Stimulated activated CD8-positive, alpha-beta memory T cell treated with anti-CD3 and anti-CD28 coated beads, Interleukin-7, amount 100 ng/mL, for 24 hours (primary cell): Measurements from ENCODE around the gene MRPL52.
"Not testable (repeated sequence)": the region's sequence is repeated elsewhere in the genome, so short reads cannot be mapped to it uniquely, and the experiment has no call there.

Source experiments
- DNase-seq: peaks from one replicate; pipeline ENCODE4 v3.0.0-alpha.2; 2020; ENCODE audit warnings: low read depth

Gene MRPL52

DNA sequence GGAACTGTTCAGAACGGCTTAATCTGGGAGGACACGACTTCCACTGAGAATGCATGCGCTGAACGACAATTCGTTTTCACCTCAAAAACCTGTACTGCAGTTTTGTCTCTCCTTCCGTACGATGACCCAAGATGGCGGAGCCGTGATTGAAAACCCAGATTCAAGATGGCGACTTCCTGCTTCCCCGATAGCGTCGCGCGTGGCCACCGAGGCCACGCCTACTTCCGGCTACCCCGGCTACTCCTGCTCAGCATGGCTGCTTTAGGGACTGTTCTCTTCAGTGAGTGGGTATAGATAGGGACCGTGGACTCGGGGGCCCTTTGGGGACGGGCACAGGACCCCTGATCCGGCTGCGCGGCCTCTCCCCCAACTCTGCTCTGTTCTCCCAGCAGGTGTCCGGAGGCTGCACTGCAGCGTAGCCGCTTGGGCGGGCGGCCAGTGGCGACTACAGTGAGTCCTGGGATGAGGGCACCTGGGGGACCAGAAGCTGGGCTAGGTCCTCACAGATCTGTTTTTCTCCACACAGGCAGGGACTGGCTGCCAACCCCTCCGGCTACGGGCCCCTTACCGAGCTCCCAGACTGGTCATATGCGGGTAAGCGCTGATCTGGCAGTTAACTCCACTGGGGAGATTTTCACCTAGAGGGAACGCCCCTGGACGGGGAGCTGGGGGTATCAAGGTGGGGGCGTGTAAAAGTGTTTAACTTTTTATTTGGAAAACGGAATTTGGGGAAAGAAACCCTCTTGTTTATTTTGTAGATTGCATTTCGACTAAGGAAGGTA, at the start of gene MRPL52:
Gene MRPL52, plus strand, starts transcription at position 227 of the 782 bp plus-strand sequence. Its CDS starts 26 bp downstream, at position 253.
- peak; percentile 71 for DNase-seq

DNA sequence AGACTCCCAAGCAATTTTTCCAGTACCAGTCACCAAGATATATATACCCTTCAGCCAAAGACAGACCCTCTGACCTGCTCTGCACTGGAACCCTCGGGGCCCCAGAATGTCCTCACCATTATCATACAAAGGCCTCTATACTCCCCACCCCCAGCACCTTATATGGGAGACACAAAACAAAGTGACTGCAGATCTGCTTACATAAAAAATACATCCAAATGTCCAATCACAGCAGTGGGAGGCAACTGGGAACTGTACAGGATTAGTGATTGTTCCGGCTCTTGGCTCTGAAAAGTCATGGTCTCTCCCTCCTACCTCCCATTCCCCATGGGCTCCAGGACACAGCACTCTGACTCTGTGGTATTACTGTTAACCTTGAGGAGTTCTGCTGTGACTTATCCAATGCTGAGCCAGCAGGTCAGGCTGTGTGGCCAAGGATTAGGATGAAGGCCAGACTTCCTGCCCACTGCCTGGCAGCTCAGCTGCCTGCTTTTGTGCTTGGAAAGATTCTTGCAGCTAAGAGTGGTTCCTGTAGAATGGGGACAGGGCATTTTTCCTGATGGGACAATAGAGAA, 49.5 kb upstream of the MRPL52 start:
- no peak for DNase-seq

DNA sequence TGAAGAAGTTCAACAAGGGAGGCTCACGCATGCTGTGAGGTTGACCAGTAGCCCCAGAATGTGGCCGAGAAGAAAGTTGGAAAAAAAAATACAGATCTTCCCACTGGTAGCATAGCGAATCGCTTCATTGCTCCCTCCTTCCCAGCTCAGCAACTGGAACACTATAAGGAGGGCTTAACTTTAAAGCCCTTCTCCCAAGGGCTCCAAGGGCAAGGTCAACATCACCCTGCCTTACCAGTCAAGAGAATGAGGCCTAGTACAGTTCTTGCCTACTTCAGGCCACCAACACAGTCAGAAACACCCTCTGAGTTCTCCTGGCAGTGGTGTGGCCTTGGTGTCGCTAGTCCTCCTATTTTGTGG, 48.8 kb upstream of the MRPL52 start:
- no peak for DNase-seq

DNA sequence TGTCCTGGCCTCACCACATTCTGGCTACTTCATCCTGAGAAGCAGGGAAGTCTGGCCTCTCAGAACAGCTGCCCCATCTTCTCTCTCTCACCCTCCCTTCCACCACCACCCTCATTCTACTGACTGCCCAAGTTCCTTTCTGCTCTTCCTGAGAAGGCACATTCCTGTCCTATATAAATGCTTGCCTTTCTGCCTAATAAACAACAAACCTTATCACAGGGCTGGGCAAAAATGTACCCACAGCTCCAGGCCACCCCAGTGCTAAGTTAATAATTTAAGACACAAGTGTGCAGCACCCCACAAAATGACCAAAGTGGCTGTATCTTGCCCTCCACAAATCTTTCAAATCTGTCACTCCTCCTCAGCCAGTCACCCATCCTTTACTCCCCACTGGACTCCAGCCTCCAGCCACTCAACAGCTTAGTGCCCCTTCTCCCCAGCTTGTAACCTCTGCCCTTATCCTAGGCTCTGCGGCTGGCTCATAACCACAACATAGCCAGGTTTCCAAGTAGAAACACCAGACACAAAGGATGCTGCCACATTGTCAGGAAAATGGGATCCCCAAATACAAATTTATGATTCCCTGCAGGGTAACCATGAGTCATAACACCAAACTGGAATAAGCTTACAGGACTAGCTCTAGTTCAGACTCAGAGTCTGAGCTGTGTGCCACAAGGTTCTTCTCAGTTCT, 48.2 kb upstream of the MRPL52 start:
- DNase-seq: no peak

DNA sequence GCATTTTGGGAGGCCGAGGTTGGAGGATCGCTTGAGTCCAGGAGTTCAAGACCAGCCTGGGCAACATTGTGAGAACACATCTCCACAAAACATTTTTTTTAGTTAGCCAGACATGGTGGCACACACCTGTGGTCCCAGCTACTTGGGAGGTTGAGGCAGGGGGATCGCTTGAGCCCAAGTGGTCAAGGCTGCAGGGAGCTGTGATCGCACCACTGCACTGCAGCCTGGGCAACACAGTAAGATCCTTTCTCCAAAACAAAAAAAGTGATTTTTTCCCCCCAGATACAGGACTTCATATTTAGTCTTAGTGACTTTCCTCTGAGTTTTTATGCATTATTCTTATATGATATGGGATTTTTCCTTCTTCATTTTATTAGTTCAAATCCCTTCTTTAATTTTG, 43.0 kb upstream of the MRPL52 start:
- no peak for DNase-seq

DNA sequence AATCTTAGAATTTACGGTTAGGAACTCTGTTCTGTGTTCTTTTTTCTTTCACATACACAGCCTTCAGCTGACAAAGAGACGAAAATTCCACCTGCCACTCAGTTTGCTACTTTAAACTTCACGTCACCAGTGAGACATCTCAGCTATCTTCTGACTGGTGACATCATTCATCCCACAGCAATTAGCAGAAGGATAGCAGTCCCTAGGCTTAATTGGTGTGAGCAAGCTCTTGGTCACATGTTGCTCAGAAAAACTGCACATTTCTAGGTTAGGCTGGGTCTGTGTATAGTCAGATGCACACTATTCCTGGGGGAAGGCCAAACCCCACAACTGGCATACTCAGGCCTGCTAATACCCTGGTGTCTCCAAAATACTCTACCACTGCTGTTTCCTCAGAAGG, 38.4 kb upstream of the MRPL52 start:
- DNase-seq: no peak

DNA sequence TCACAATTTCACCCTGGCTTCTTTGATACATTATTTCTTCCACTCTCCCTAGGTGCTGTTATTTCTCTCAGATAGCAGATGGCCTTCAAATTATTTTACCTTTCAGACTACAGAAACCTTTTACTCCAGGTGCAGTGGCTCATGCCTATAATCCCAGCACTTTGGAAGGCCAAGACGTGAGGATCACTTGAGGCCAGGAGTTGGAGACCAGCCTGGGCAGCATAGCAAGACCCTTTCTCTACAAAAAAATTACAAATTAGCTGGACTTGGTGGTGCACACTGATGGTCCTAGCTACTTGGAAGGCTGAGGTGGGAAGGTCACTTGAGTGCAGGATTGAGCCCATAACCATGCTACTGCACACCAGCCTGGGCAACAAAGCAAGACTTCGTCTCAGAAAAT, 37.5 kb upstream of the MRPL52 start:
- no peak for DNase-seq

DNA sequence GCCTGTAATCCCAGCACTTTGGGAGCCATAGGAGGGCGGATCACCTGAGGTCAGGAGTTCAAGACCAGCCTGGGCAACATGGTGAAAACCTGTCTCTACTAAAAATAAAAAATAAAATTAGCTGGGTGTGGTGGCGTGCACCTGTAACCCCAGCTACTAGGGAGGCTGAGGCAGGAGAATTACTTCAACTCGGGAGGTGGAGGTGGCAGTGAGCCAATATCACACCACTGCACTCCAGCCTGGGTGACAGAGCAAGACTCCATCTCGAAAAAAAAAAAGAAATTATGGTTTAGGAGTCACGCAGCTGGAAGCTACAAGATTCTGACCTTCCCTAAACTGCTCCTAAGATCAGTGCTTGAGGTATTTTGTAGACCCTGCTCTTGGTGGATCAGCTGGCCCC, 36.1 kb upstream of the MRPL52 start:
- not testable (repeated sequence) for DNase-seq

DNA sequence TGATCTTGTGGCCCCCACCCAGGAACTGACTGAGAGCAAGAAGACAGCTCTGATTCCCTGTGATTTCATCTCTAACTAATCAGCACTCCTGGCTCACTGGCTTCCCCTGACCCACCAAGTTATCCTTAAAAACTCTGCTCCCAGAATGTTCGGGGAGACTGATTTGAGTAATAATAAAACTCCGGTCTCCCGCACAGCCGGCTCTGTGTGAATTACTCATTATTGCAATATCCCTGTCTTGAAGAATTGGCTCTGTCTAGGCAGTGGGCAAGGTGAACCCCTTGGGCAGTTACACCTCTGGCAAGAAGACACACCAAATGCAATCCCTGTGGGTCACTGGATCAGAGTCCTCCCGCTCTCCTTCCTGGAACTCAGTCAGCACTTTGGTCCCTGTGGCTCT, 35.7 kb upstream of the MRPL52 start:
- no peak for DNase-seq

DNA sequence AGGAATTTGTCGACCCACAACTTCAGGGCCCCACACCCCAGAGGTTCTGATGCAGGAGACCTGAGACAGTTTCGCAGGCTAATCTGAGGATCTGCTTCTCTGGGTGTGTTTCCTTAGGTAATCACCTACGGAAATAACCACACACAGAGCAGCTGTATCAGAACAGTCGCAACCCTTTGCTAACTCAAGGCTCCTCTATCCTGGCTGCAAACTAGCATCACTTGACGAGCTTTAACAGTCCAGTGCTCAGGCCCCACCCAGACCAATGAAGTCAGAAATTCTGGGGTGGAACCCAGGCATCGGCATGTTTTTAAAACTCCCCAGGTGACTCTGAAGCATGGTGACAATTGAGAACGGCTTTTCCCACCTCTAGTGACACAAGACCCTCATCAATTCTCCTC, 35.1 kb upstream of the MRPL52 start:
- no peak for DNase-seq

DNA sequence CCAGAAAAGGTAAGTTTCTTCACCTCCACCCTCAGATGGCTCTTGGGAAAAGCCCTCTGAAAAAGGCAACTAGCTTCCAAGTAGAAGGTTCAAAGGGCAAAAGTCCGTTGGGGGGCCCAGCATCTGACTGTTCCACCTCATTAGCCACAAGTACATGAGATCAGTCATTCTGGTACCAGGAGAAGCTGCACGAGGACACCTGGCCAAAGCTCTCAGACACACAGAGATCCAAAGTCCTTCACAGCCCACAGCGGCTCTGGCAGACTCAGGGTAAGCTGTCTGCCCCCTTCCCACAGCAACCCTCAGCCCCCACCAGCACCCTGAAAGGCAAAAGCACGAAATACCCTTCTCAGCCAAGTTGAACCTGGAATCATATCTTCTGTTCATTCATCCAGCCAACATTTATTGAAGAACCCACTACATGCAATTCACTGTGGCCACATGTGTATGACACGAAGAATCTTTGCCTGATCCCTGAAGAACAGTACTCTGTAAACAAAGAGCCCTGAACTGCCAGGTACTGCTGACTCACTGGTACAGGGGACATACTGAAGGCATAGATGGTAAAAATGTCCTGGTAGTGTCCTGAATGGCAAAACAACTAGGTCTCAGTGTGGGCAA, 33.5 kb upstream of the MRPL52 start:
- DNase-seq: no peak

DNA sequence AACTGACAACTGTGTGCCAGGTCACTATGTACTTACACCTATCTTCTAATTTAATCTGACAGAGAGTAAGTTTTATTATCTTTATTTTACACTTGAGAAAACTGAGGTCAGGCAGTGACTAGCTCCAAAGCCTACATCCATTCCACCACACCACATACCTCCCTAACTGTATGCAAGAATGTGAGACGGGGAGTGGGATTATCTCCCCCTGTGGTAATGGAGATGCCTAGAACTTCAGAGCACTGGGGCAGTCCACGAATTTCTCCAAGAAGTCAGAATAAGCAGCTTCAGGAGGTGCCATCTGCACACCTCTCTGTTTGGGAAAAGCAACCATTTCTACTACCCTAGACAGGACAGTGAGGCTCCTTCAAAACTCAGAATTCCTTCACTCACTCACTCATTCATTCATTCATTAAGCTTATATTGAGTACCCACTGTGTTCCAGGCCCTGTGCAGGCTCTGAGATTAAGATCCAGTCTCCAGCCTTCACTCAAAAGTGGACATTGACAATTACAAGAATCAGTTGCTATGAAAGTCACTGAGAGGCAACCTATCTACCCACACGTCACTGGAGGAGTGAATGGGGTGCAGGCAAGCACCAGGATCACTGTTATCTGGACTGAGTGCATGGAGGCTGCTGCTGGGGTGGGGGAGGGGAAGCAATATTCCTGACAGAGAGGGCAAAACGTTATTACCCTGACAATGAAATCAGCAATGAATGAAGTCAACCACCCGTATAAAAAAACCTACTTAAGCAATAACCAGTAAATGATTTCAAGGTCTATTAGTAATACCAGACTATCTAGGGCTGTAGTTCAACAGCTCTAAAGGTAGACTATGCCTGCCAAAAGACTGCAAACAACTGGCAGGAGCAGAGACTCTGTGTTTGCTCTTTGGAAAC, 32.4 kb upstream of the MRPL52 start:
- no peak for DNase-seq

DNA sequence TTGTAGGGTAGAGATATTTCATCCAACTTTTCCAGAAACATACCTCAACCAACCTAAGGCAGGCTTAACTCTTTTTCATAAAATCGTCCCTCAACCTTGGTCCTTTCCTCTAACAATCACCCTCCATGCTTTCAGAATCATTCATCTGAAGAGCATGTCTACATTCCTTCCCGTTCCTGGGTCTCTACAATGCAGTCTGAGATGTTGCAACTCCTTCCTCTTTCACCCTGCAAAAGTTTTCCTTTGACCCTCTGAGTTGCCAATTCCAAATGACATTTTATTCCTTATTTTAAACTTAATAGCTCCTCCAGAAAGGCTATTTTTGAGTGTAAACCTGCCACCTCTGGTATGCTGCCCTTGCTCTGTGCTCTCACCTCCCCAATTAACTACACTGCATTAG, 31.2 kb upstream of the MRPL52 start:
- no peak for DNase-seq

DNA sequence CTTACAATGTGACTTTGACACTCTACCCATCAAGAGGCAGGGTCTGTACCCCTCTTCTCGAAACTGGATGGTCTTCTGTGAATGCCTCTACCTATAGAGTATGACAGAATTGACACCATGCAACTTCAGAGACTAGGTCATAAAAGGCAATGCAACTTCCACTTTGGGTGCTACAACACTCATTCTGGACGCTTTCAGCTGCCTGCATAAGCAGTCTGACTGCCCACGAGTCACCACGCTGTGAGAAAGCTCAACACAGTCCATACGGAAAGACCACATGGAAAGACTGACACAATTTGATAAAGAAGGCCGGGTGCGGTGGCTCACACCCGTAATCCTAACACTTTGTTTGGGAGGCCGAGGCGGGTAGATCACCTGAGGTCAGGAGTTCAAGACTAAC, 29.3 kb upstream of the MRPL52 start:
- no peak for DNase-seq

DNA sequence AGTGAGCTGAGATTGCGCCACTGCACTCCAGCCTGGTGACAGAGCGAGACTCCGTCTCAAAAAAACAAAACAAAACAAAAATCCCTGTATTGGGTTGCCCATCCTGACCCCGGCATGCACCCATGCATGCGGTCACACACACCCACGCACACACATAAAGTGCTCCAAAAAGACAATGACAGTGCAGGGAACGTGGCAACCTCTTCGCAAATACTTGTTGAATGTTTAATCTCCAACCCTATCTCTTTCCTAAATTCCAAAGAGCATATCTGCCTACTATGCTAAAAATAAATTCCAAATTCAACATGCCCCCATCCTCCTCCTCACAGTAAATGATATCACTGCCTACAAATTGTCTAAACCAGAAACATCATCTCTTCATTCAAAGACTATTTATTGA, 28.0 kb upstream of the MRPL52 start:
- no peak for DNase-seq

DNA sequence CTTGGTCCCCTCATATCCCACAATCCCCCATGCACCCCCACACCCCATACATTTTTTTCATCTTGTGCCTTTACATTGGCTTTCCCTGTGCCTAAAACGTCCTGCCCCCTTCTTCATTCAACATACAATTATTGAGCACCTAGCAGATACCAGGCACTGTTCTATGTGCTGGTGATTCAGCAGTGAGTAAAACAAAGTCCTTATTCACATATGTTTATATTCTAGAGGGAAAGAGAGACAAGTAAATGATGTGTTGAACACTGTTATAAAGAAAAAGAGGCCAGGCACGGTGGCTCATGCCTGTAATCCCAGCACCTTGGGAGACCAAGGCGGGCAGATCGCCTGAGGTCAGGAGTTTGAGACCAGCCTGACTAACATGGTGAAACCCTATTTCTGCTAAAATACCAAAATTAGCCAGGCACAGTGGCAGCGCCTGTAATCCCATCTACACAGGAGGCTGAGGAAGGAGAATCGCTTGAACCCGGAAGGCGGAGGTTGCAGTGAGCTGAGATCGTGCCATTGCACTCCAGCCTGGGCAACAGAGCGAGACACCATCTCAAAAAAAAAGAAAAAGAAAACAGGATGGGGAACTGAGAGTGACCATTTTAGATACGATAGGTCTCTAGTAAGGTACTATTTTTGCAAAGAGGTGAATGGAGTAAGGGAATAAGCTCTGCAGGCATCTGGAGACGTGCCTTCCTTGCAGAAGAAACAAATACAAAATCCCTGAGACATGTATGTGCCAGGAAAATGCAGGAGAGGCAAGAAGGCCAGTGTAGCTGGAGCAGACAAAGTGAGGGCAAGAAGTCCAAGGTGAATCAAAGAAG, 26.6 kb upstream of the MRPL52 start:
- DNase-seq: no peak

DNA sequence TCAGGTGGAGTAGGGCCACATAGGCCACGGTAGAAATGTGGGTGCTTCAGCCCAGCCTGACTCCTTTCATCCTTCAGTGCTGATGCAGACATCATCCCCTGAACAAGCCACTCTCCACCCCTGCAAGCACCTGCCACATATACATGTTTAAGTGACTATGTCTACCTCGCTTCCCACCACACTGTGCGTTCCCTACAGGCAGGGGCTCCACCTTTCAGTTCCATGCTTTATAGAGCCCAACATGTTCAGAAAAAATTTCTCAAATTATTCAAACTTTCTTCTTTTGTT, 26.1 kb upstream of the MRPL52 start:
- no peak for DNase-seq

DNA sequence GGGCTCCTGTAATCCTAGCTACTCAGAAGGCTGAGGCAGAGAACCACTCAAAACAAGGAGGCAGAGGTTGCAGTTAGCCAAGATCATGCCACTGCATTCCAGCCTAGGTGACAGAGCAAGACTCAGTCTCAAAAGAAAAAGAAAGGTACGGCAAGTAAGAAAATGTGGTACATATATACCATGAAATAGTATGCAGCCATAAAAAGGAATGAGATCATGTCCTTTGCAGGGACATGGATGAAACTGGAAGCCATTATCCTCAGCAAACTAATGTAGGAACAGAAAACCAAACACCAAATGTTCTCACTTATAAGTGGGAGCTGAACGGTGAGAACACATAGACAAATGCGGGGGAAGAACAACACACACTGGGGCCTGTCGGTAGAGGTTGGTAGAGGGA, 24.5 kb upstream of the MRPL52 start:
- not testable (repeated sequence) for DNase-seq

DNA sequence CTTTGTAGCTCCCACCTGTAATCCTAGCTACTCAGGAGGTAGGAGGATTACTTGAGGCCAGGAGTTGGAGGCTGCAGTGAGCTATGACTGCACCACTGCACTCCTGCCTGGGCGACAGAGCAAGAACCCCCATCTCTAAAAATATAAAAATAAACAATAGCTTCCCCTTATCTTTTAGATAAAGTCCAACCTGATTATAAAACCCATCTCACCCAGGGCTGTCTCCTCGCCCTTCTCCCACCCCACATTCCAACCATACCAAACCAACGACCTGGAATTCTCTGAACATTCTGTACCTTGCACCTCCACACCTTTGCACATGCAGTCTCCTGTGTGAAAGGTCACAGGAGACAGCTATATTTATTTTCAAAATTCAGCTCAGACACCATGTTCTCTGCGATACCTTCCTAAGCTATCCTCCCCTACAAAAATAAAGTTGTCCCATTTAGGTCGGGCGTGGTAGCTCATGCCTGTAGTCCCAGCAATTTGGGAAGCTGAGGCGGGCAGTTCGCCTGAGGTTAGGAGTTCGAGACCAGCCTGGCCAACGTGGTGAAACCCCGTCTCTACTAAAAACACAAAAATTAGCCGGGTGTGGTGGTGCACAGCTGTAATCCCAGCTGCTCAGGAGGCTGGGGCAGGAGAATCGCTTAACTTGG, 22.1 kb upstream of the MRPL52 start:
- no peak for DNase-seq

DNA sequence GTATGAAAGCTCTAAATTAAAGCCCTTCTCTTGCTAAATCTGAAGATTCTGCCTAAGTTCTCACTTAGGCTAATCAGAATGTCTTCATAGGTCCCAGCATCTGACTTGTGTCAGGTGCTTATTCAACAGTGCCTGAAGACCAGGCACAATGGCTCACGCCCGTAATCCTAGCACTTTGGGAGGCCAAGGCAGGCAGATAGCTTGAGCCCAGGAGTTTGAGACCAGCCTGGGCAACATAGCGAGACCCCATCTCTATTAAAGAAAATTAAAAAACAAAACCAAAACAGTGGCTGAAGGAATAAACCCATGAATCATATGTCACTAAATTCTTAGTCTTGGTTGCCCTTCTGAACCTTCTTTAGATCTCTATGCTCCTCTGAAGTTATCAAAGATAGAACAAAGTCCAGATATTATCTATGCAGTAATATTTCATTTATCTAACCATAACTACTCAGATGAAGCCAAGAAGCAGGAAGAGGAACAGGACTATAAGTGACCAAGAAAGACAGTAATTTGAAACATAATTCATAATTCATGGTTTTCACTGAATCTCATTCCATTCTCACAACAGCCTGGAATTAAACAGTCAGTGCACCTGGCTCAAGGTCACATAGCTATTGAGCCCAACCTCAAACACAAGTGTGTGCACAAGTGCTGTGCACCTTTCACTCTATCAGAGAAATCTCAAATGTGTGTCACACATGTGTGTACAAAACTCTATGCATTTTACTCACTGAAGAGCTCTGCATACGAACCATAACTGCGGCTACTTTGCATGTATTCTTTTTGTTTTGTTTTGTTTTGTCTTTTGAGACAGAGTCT, 21.1 kb upstream of the MRPL52 start:
- DNase-seq: no peak
